Central memory CD8-positive, alpha-beta T cell (primary cell): ENCODE measurements around the gene EFCAB5.
A peak's percentile ranks its signal among the peaks of the same experiment; 100 is the strongest.
"Not testable (repeated sequence)": the region's sequence is repeated elsewhere in the genome, so short reads cannot be mapped to it uniquely, and the experiment has no call there.

Experiments
- ATAC-seq: fragments of 150-1000 bp; cut with Tn5 transposase; replicated peaks from 2 replicates; pipeline ENCODE4 v1.10.0; 2022; ENCODE audit warnings: mild to moderate bottlenecking, moderate FRiP score, moderate number of reproducible peaks; ENCODE audit not compliant: poor library complexity, severe bottlenecking; ENCODE audit errors: extremely low read depth
- DNase-seq, 2 donors: peaks; one replicate each; pipeline ENCODE4 v3.0.0; 2021; ENCODE audit warnings: low spot score in 2 of 2
- H3K27ac Mint-ChIP-seq: one replicate; pipeline ENCODE4 v1.8.0; 2022; ENCODE audit warnings: low read depth, mild to moderate bottlenecking, moderate library complexity, mixed read lengths
- H3K27me3 Mint-ChIP-seq: one replicate; pipeline ENCODE4 v1.8.0; 2022; ENCODE audit warnings: mixed read lengths
- H3K36me3 Mint-ChIP-seq: one replicate; pipeline ENCODE4 v1.8.0; 2022; ENCODE audit warnings: mild to moderate bottlenecking, moderate library complexity, mixed read lengths; ENCODE audit not compliant: insufficient read depth
- H3K4me1 Mint-ChIP-seq: one replicate; pipeline ENCODE4 v1.8.0; 2022; ENCODE audit warnings: mixed read lengths
- H3K4me3 Mint-ChIP-seq: one replicate; pipeline ENCODE4 v1.8.0; 2022; ENCODE audit warnings: mild to moderate bottlenecking, moderate library complexity, mixed read lengths
- H3K9me3 Mint-ChIP-seq: one replicate; pipeline ENCODE4 v1.8.0; 2022; ENCODE audit warnings: mixed read lengths

EFCAB5 gene

GRCh38 chr17:29924786-29925185 lies 16.6 kb upstream of the EFCAB5 start:
- no peak for DNase-seq
- Mint-ChIP-seq H3K4me1 (peaks cover 33% of the 10 kb centered on the region), H3K27me3 (no peaks in the 10 kb centered on the region), H3K36me3 (peaks cover 3% of the 10 kb centered on the region), H3K4me3 (no peak overlapping the region), H3K9me3 (no peaks in the 10 kb centered on the region), H3K27ac (no peak overlapping the region)
- no peak for ATAC-seq

GRCh38 chr17:29927546-29927945 lies 13.9 kb upstream of the EFCAB5 start:
- no peak for DNase-seq
- Mint-ChIP-seq H3K27ac (no peak overlapping the region), H3K4me1 (peaks cover 27% of the 10 kb centered on the region), H3K27me3 (no peaks in the 10 kb centered on the region), H3K4me3 (no peak overlapping the region), H3K9me3 (no peaks in the 10 kb centered on the region), H3K36me3 (peaks cover 8% of the 10 kb centered on the region)
- ATAC-seq, result no peak

- H3K27ac Mint-ChIP-seq, result no peak overlapping the region
- no peak for ATAC-seq
- H3K27me3 Mint-ChIP-seq, result no peaks in the 10 kb centered on the region
- no peaks in the 10 kb centered on the region for H3K9me3 Mint-ChIP-seq
- peaks cover 8% of the 10 kb centered on the region for H3K36me3 Mint-ChIP-seq
- no peak for DNase-seq
- peaks cover 27% of the 10 kb centered on the region for H3K4me1 Mint-ChIP-seq
- H3K4me3 Mint-ChIP-seq, result no peak overlapping the region
Measured at GRCh38 chr17:29929006-29929532, 12.4 kb upstream of the EFCAB5 start.

DNA sequence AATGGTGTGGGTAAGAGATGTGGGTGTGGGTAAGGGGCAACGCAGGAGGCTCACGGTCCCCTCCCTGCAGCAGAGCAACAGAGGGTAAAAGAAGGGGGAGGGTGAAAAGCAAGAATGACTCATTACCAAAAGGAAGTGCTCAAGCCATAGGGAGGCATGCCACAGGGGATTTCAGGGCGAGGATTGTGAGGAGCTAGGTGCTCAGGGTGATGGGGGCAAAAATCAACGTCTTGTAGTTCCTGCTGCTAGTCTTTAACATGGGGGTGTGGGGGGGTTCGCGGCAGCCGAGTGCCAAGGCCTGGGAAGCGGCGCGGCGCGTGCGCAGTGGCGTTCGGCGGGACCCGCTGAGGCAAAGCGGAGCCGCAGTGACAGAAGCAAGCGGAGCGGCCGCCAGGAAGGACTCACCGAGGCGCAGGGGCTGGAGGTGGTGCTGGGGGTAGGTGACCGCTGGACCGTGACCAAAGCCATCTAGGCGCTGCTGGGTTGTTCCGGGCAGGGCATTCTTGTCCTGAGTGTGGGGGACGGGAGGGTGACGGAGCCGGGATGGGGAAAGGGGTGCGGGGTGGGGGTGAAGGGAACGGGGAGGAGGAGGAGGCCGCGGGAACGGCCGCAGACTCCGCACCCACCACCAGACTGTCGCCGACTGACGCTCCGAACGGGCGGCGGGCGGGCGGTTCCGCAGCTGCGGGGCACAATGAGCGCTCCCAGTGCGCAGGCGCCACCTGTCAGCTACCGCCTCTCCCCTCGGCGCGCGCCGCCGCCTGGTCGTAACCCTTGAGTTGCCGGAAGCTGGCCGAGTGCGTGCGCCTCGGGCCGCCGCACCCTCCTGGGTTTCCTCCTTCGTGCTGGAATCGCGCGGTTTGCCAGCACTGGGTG lies 11.7 kb upstream of the EFCAB5 start, which contains the start of gene SSH2:
Gene SSH2, minus strand, starts transcription at position 696 of the 876 bp plus-strand sequence. Its CDS starts 228 bp downstream, at position 468.
- Mint-ChIP-seq H3K27ac (no peak within 1 kb of the TSS), H3K4me3 (no peak within 1 kb of the TSS)

GRCh38 chr17:29930409-29931010 lies 10.9 kb upstream of the EFCAB5 start:
- no peak overlapping the region for H3K4me3 Mint-ChIP-seq
- no peaks in the 10 kb centered on the region for H3K9me3 Mint-ChIP-seq
- no peak for DNase-seq
- peaks cover 8% of the 10 kb centered on the region for H3K36me3 Mint-ChIP-seq
- ATAC-seq, result peak; percentile 30
- H3K27me3 Mint-ChIP-seq, result no peaks in the 10 kb centered on the region
- peaks cover 27% of the 10 kb centered on the region for H3K4me1 Mint-ChIP-seq
- H3K27ac Mint-ChIP-seq, result no peak overlapping the region

More for the DNA sequence above, 11.7 kb upstream of the EFCAB5 start, which contains the start of gene SSH2:
- DNase-seq (peak; percentile 66 to 69), ATAC-seq (peak; percentile 69)
- Mint-ChIP-seq H3K36me3 (peaks cover 8% of the 10 kb centered on the region), H3K9me3 (no peaks in the 10 kb centered on the region), H3K27me3 (no peaks in the 10 kb centered on the region), H3K4me1 (peaks cover 27% of the 10 kb centered on the region)

DNA sequence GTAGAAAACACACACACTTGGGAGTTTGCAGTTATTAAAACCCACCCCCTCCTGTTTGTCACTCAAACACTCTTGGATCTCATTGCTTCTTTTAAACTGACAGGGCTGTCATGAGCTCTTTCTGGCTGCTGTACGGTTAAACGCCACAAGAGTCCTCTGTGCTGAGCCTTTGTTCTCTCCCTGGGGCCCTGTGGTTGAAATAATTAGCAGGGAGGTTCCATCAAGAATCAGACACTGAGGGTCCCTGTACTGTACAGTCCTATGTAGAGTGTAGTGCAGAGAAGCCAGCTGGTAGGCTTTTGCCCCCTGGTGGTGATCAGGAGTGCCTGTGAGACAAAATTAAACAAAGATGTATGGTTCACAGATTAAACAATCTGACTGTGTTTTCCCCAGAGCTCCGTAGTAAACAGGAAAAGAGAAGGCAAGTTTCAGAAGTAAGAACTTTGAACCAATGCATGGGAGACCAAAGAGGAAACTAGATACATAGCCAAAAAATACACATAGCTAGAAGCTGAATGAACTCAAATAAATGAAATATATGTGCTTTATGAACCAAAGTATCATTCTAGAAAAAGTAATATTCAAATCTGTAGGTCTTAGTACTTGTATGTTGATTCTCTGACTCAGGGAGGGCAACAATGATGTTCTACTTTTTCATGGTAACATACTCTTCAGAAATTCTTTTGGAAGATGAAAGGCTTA lies 10.1 kb upstream of the EFCAB5 start:
- Mint-ChIP-seq H3K9me3 (no peaks in the 10 kb centered on the region), H3K36me3 (peaks cover 8% of the 10 kb centered on the region), H3K27me3 (no peaks in the 10 kb centered on the region), H3K4me1 (peaks cover 26% of the 10 kb centered on the region), H3K27ac (no peak overlapping the region), H3K4me3 (no peak overlapping the region)
- DNase-seq, result peak; percentile 33 to 67
- ATAC-seq, result peak; percentile 76

DNA sequence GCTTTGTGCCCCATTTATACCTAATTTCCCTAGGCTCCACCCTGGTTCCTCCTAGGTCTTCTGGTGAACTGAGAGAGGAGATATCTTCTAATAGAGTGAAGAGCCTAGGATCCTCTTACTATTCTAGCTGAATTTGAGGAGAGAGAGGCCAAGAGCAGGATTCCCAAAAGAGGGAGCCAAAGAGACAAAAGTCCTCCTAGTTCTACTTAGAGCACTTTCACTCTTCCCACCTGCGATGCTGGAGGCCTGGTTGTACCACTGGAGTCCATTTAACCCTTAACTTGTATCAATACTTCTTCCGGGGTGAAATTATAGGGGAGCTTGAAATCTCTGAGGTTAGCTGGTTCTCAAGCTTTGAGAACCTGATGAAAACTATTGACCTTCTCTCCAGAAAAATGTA lies 8.1 kb upstream of the EFCAB5 start:
- peaks cover 10% of the 10 kb centered on the region for H3K4me1 Mint-ChIP-seq
- H3K27me3 Mint-ChIP-seq, result no peaks in the 10 kb centered on the region
- DNase-seq (no peak), ATAC-seq (no peak)
- H3K9me3 Mint-ChIP-seq, result no peaks in the 10 kb centered on the region
- H3K4me3 Mint-ChIP-seq, result no peak overlapping the region
- no peak overlapping the region for H3K27ac Mint-ChIP-seq
- peaks cover 8% of the 10 kb centered on the region for H3K36me3 Mint-ChIP-seq

GRCh38 chr17:29935909-29936308 lies 5.5 kb upstream of the EFCAB5 start:
- not testable (repeated sequence) for H3K36me3 Mint-ChIP-seq, H3K27me3 Mint-ChIP-seq, H3K27ac Mint-ChIP-seq, ATAC-seq, H3K4me1 Mint-ChIP-seq, DNase-seq, H3K4me3 Mint-ChIP-seq, H3K9me3 Mint-ChIP-seq

- Mint-ChIP-seq H3K36me3 (no peaks in the 10 kb centered on the region), H3K4me3 (no peak overlapping the region), H3K27ac (no peak overlapping the region), H3K9me3 (no peaks in the 10 kb centered on the region), H3K4me1 (no peaks in the 10 kb centered on the region), H3K27me3 (no peaks in the 10 kb centered on the region)
- no peak for ATAC-seq
- DNase-seq, result no peak
Measured at GRCh38 chr17:29936724-29937123, 4.7 kb upstream of the EFCAB5 start.

DNA sequence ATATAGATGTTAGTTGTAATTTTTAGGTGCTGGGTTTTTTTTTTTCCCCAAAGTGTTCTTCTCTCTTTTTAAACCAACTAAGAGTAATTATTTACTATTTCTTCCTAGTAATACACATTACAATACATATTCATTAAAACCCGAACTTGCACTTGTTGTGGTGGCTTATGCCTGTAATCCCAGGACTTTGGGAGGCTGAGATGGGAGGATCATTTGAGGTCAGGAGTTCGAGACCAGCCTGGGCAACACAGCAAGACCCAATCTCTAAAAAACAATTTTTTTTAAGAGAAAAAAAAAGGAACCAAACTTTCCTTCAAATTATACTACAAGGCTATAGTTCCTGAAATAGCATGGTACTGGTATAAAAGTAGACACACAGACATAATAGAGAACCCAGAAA lies 3.8 kb downstream of the EFCAB5 start:
- no peak overlapping the region for H3K27ac Mint-ChIP-seq
- no peaks in the 10 kb centered on the region for H3K9me3 Mint-ChIP-seq
- no peak for DNase-seq
- no peaks in the 10 kb centered on the region for H3K36me3 Mint-ChIP-seq
- H3K27me3 Mint-ChIP-seq, result no peaks in the 10 kb centered on the region
- H3K4me3 Mint-ChIP-seq, result no peak overlapping the region
- no peaks in the 10 kb centered on the region for H3K4me1 Mint-ChIP-seq
- no peak for ATAC-seq

DNA sequence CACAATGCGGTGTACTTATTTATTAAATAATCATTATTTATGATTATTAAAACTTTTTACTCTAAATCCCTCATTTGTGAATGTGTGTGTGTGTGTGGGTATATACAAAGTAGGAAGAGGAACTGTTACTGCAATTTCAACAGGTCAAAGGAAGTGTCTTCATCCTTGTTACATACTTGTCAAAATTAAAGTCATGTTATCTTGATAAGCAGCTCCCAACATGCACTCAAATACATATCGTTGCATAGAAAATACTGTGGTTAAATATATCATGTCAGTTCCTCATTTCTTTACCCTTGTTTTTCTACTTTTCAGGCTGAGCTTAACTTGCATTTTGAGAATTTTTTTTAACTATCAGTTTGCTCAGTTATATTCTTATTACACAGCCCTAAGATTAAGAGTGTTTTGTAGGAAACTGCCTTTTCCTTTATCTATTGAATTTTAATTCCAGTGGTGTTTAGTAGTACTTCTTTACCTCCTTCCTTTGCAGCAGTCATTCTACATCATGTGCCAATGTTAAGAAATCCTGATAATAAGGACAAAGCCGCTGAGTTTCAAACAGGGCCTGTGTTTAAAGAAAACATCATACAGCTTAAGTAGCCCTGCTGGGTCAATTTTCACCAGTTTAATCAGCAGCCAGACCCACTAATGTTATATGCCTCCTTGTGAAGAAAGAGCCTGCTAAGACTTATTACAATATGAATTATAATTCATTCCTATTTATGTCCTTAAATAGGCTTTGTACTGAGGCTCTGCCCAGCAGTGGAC lies 7.2 kb downstream of the EFCAB5 start:
- no peak for ATAC-seq
- no peaks in the 10 kb centered on the region for H3K9me3 Mint-ChIP-seq
- H3K4me3 Mint-ChIP-seq, result no peak overlapping the region
- no peaks in the 10 kb centered on the region for H3K27me3 Mint-ChIP-seq
- no peaks in the 10 kb centered on the region for H3K4me1 Mint-ChIP-seq
- no peak overlapping the region for H3K27ac Mint-ChIP-seq
- no peak for DNase-seq
- H3K36me3 Mint-ChIP-seq, result no peaks in the 10 kb centered on the region

DNA sequence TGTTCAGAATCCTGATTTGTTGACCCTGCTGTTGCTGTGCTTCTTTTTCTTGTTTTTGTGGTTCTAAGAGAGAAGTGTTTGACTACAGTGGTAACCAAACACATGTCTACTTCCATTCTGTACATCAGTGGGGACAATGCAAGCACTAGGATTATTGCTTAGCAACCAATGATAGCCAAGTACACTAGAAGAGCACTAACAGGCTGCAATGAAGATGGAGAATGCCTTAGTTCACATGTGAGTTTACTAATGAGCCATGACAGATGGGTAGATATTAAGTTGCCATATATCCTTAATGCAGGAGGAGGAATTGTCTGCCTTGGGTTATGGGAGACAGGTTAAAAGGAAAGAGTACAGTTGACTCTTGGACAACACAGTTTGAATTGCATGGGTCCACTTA lies 8.3 kb downstream of the EFCAB5 start:
- H3K4me3 Mint-ChIP-seq, result no peak overlapping the region
- no peaks in the 10 kb centered on the region for H3K4me1 Mint-ChIP-seq
- DNase-seq, result no peak
- no peak for ATAC-seq
- H3K27ac Mint-ChIP-seq, result no peak overlapping the region
- H3K9me3 Mint-ChIP-seq, result no peaks in the 10 kb centered on the region
- H3K36me3 Mint-ChIP-seq, result no peaks in the 10 kb centered on the region
- no peaks in the 10 kb centered on the region for H3K27me3 Mint-ChIP-seq
